NCI-H748 treated with DMSO at 0.1 percent for 48 hours (cell line): ENCODE measurements around the gene ZBTB46.
"Not testable (repeated sequence)": the region's sequence is repeated elsewhere in the genome, so short reads cannot be mapped to it uniquely, and the experiment has no call there.

Source experiments
- DNase-seq: peaks from one replicate; lab custom pipeline; 2025; lab: John Stamatoyannopoulos, UW

The ZBTB46 gene

GRCh38 chr20:63830841-63831588 is at the start of gene ZBTB46:
Gene ZBTB46, minus strand, starts transcription at chr20:63831264. Its CDS starts 40,507 bp downstream, at chr20:63790757.
- no peak for DNase-seq

GRCh38 chr20:63878899-63879663 is 48.0 kb upstream of the ZBTB46 start:
- DNase-seq = no peak

GRCh38 chr20:63877755-63878470 is 46.8 kb upstream of the ZBTB46 start:
- DNase-seq = no peak

GRCh38 chr20:63876489-63877036 is 45.5 kb upstream of the ZBTB46 start:
- no peak for DNase-seq

- not testable (repeated sequence) for DNase-seq
Measured at GRCh38 chr20:63874241-63874640, 43.2 kb upstream of the ZBTB46 start.

GRCh38 chr20:63873477-63873971 is 42.5 kb upstream of the ZBTB46 start:
- no peak for DNase-seq

GRCh38 chr20:63868264-63868663 is 37.2 kb upstream of the ZBTB46 start:
- no peak for DNase-seq

GRCh38 chr20:63867042-63867441 is 36.0 kb upstream of the ZBTB46 start:
- DNase-seq = not testable (repeated sequence)

GRCh38 chr20:63864978-63865640 is 34.0 kb upstream of the ZBTB46 start, which contains the start of gene TPD52L2:
Gene TPD52L2, plus strand, starts transcription at chr20:63865270. Its CDS starts 96 bp downstream, at chr20:63865366.
- DNase-seq = peak; percentile 94

- DNase-seq = no peak
Measured at GRCh38 chr20:63864545-63864977, 33.5 kb upstream of the ZBTB46 start.

- DNase-seq = peak; percentile 31
Measured at GRCh38 chr20:63863798-63864544, 32.9 kb upstream of the ZBTB46 start.

GRCh38 chr20:63863021-63863797 is 32.1 kb upstream of the ZBTB46 start:
- no peak for DNase-seq

- no peak for DNase-seq
Measured at GRCh38 chr20:63861981-63862901, 31.2 kb upstream of the ZBTB46 start.

GRCh38 chr20:63861365-63861934 is 30.4 kb upstream of the ZBTB46 start, which contains the start of gene ABHD16B:
Gene ABHD16B, plus strand, starts transcription at chr20:63861498. Its CDS starts 43 bp downstream, at chr20:63861541.
- DNase-seq = no peak

GRCh38 chr20:63860325-63861051 is 29.4 kb upstream of the ZBTB46 start:
- DNase-seq = no peak

GRCh38 chr20:63859166-63859699 is 28.2 kb upstream of the ZBTB46 start:
- DNase-seq = no peak
